Gastrocnemius medialis (tissue), 4 donors: Measurements from ENCODE around the gene PALLD. TPM values are rescaled to one million over a fixed set of nuclear protein-coding genes. Genes with fewer than 3 reads are reported as not detected.

ENCODE experiments used
- ATAC-seq, 2 donors: fragments of 150-250 bp; one replicate each; pipeline ENCODE4 v1.9.1; 2016
- DNase-seq, 2 donors: peaks; one replicate each; pipeline ENCODE4 v3.0.0-alpha.2; 2019
- H3K27ac ChIP-seq, 4 donors: fragments of 200-600 bp; sonication (generic); 1 replicate in 1 of 4; 2 replicates in 3 of 4; pipeline ENCODE4 v1.5.1; 2016 to 2018; ENCODE audit warnings: mild to moderate bottlenecking in 2 of 4, moderate library complexity in 1 of 4
- H3K27me3 ChIP-seq, 3 donors: fragments of 200-600 bp; sonication (generic) in 2 of 3; 1 replicate in 1 of 3; 2 replicates in 2 of 3; pipeline versions ENCODE4 v1.5.1 to v1.6.0; 2016 to 2019; ENCODE audit warnings: mild to moderate bottlenecking in 1 of 3, moderate library complexity in 1 of 3
- H3K36me3 ChIP-seq, 2 donors: fragments of 200-600 bp; sonication (generic) in 1 of 2; one replicate each; pipeline ENCODE4 v1.5.1; 2017 to 2018
- H3K4me1 ChIP-seq, 2 donors: fragments of 200-600 bp; sonication (generic) in 1 of 2; one replicate each; pipeline ENCODE4 v1.5.1; 2016 to 2017; ENCODE audit warnings: mild to moderate bottlenecking in 2 of 2
- H3K4me3 ChIP-seq, 4 donors: fragments of 200-600 bp; sonication (generic) in 3 of 4; 1 replicate in 1 of 4; 2 replicates in 3 of 4; pipeline ENCODE4 v1.5.1; 2016 to 2019; ENCODE audit warnings: mild to moderate bottlenecking in 2 of 4
- H3K9me3 ChIP-seq, 3 donors: fragments of 200-600 bp; sonication (generic) in 2 of 3; 1 replicate in 1 of 3; 2 replicates in 2 of 3; pipeline ENCODE4 v1.5.1; 2016 to 2019
- CTCF ChIP-seq, 5 experiments: fragments of 450-650 bp in 3 of 5; fragments of 200-600 bp in 2 of 5; sonication (generic) in 2 of 5; IDR thresholded peaks in 4 of 5; conservative IDR thresholded peaks in 1 of 5; 1 replicate in 4 of 5; 2 replicates in 1 of 5; pipeline ENCODE4 v1.5.1; 2016 to 2019; ENCODE audit warnings: antibody characterized with exemption in 5 of 5, mild to moderate bottlenecking in 3 of 5, moderate library complexity in 3 of 5
- POLR2A ChIP-seq, 2 donors: fragments of 450-650 bp; IDR thresholded peaks; one replicate each; pipeline ENCODE4 v1.6.1; 2017; ENCODE audit warnings: antibody characterized with exemption in 2 of 2, mild to moderate bottlenecking in 2 of 2, moderate library complexity in 2 of 2
- in situ Hi-C, 4 donors: fragments of 200-750 bp; cut with MboI; loops; one replicate each; pipeline versions ENCODE4 v1.15.0 to v1.8.0; 2017; ENCODE audit warnings: low sequenced_read_pairs in 4 of 4
- intact Hi-C: fragments of 100-400 bp; cut with DNase I; formaldehyde crosslinking; loops from one replicate; pipeline ENCODE4 v1.15.1; 2023; ENCODE audit warnings: low total_unique reads
- total RNA-seq, 4 donors: library from RNA; depleted of rRNA; stranded (reverse); fragments of >200 nt; gene quantifications; one replicate each; pipeline versions ENCODE4 v1.1.0 to v1.2.3, GENCODE V29; 2016

The PALLD gene
- total RNA-seq, 4 donors from 2014 or later, result 165 to 439 (median 319) TPM

- in situ Hi-C loops (loop anchor here (5.0 to 25.0 kb wide), 4 partner anchors 118 to 335 kb away; no protein-coding TSS in a partner anchor), intact Hi-C loops (loop anchor here (5.0 kb wide), 1 partner anchor 245 kb away; no protein-coding TSS in a partner anchor)
- Histone ChIP-seq H3K4me1 (peaks cover 20 to 21% of the 10 kb centered on the region in 2 donors), H3K36me3 (no peaks in the 10 kb centered on the region), H3K9me3 (no peaks in the 10 kb centered on the region), H3K27me3 (no peaks in the 10 kb centered on the region), H3K4me3 (no peak overlapping the region), H3K27ac (peak overlapping the region in 3 of 4 donors; percentile 22 to 42 (median 40))
- TF ChIP-seq POLR2A (IDR thresholded peaks at IDR 0.05), result no peak
- no peak for TF ChIP-seq CTCF (IDR thresholded peaks at IDR 0.05 in 4 of 5, conservative IDR thresholded peaks at IDR 0.05 in 1 of 5)
- ATAC-seq (no peak), DNase-seq (no peak)
Measured at GRCh38 chr4:168586926-168587325, 90.1 kb downstream of the PALLD start.

DNA sequence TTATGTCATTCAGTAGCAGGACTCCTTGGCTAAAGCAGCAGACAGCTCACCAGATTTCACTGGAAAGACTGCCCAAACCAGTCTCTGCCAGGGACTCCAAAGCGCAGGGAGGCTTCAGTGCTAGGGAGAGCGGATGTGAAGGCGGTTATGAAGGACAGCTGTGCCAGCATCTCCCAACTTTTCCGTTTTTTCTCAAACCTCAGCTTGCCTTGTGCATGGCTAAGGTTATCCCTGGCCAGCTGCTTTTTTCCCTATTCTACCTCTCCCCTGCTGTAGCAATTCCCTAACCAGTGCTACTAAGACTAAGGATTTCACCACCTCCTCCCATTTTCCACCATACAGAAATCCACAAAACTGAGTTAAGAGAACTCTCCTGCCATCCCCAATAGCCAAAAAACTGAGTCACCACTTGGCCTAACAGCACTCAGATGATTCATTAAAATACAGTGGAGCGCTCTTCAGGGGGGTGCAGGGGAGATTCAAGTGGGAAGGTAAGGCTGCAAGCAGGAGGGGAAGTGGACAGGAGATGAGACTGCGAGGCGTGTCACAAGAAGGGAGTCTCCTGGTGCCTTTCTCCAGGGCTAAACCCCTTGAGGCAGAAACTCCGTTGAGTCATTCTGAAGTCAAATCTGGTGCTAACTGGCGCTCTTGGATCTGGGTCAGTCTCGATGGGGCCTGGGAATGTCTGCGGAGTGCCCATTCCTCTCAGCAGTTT, 90.7 kb downstream of the PALLD start:
- peak; percentile 6 to 35 for DNase-seq
- no peaks in the 10 kb centered on the region for H3K36me3 ChIP-seq
- peaks cover 20 to 25% of the 10 kb centered on the region in 2 donors for H3K4me1 ChIP-seq
- H3K4me3 ChIP-seq, result no peak overlapping the region
- in situ Hi-C loops, result loop anchor here (5.0 to 25.0 kb wide), 4 partner anchors 117 to 335 kb away; no protein-coding TSS in a partner anchor
- intact Hi-C loops, result loop anchor here (5.0 kb wide), 1 partner anchor 245 kb away; no protein-coding TSS in a partner anchor
- peak; percentile 40 to 53 for ATAC-seq
- H3K9me3 ChIP-seq, result no peaks in the 10 kb centered on the region
- peak overlapping the region; percentile 22 to 42 (median 31) for H3K27ac ChIP-seq
- TF ChIP-seq CTCF (IDR thresholded peaks at IDR 0.05 in 4 of 5, conservative IDR thresholded peaks at IDR 0.05 in 1 of 5), result no peak
- no peak for TF ChIP-seq POLR2A (IDR thresholded peaks at IDR 0.05)
- no peaks in the 10 kb centered on the region for H3K27me3 ChIP-seq

GRCh38 chr4:168588916-168589531, 92.2 kb downstream of the PALLD start:
- Histone ChIP-seq H3K36me3 (no peaks in the 10 kb centered on the region), H3K27ac (peak overlapping the region in 2 of 4 donors; percentile 15 to 42), H3K4me1 (peaks cover 20 to 28% of the 10 kb centered on the region in 2 donors), H3K27me3 (no peaks in the 10 kb centered on the region), H3K4me3 (no peak overlapping the region), H3K9me3 (no peaks in the 10 kb centered on the region)
- no peak for ATAC-seq
- TF ChIP-seq CTCF (IDR thresholded peaks at IDR 0.05 in 4 of 5, conservative IDR thresholded peaks at IDR 0.05 in 1 of 5) (no peak), POLR2A (IDR thresholded peaks at IDR 0.05) (no peak)
- intact Hi-C loops, result loop anchor here (5.0 kb wide), 1 partner anchor 243 kb away; no protein-coding TSS in a partner anchor
- no peak for DNase-seq
- in situ Hi-C loops, result loop anchor here (5.0 to 25.0 kb wide), 4 partner anchors 116 to 333 kb away; no protein-coding TSS in a partner anchor

DNA sequence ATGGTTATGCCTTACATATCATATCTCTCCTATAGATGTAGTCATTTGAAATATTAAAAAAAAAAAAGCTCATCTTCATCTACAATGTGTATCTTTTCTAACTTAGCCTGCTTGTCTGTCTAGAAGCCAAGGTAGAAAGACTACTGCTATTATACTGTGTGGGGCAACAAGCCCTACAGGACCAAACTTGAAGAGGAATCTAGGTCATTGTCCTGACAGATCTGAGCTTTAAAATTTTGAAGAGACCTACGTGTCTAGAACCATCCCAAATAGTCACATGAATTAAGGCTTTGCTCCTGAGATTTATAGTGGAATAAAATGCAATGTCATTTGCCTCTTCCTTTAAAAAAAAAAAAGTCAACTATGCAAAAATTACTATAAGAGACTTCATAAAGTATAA, 95.8 kb downstream of the PALLD start:
- H3K4me1 ChIP-seq, result peaks cover 18 to 26% of the 10 kb centered on the region in 2 donors
- no peak for ATAC-seq
- H3K27me3 ChIP-seq, result no peaks in the 10 kb centered on the region

More for the DNA sequence above, 95.8 kb downstream of the PALLD start:
- H3K9me3 ChIP-seq, result no peaks in the 10 kb centered on the region
- TF ChIP-seq CTCF (IDR thresholded peaks at IDR 0.05 in 4 of 5, conservative IDR thresholded peaks at IDR 0.05 in 1 of 5), result no peak
- TF ChIP-seq POLR2A (IDR thresholded peaks at IDR 0.05), result no peak
- intact Hi-C loops (loop anchor here (2.0 kb wide), 1 partner anchor 14 kb away; no protein-coding TSS in a partner anchor), in situ Hi-C loops (loop anchor here in 2 of 4 donors (25.0 kb wide), 1 partner anchor 320 kb away; no protein-coding TSS in a partner anchor)
- H3K4me3 ChIP-seq, result no peak overlapping the region
- no peak for DNase-seq
- no peak overlapping the region for H3K27ac ChIP-seq
- H3K36me3 ChIP-seq, result no peaks in the 10 kb centered on the region
